Stimulated activated CD8-positive, alpha-beta memory T cell treated with anti-CD3 and anti-CD28 coated beads, Interleukin-7, amount 100 ng/mL, for 4 hours (primary cell): ENCODE data around the gene PNPLA7.
"Not testable (repeated sequence)": the region's sequence is repeated elsewhere in the genome, so short reads cannot be mapped to it uniquely, and the experiment has no call there.

Source experiments
- DNase-seq, 2 donors: peaks; one replicate each; pipeline ENCODE4 v3.0.0-alpha.2; 2020; ENCODE audit warnings: low read depth in 2 of 2

Gene PNPLA7

GRCh38 chr9:137550231-137550621 lies at the start of gene PNPLA7:
Gene PNPLA7 (minus strand): TSS chr9:137550402. CDS start chr9:137550197, 205 bp downstream.
- no peak for DNase-seq

DNA sequence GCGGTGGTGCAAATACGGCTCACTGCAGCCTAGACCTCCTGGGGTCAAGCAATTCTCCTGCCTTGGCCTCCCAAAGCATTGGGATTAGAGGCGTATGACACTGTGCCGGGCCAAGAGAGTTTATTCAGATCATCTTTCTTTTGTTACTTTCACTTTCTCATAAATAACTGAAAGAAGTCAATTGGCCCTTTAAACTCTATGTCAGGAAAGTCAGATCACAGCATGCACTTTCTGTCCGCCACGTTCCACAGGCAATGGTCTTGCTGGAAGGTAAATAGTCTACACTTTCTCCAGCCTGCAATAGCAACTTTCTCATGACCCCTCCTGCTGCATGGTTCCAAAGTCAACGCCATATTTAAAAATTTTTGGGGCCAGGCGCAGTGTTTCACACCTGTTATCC lies 48.7 kb upstream of the PNPLA7 start:
- DNase-seq, result no peak

DNA sequence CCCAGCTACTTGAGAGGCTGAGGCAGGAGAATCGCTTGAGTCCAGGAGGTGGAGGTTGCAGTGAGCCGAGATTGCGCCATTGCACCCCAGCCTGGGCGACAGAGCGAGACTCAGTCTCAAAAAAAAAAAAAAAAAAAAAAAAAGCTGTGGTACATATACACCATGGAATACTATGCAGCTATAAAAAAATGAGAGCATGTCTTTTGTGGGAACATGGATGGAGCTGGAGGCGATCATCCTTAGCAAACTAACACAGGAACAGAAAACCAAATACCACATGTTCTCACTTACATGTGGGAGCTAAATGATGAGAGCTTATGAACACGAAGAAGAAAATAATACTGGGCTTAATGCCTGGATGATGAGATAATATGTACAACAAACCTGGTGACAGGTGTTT lies 46.4 kb upstream of the PNPLA7 start:
- not testable (repeated sequence) for DNase-seq

DNA sequence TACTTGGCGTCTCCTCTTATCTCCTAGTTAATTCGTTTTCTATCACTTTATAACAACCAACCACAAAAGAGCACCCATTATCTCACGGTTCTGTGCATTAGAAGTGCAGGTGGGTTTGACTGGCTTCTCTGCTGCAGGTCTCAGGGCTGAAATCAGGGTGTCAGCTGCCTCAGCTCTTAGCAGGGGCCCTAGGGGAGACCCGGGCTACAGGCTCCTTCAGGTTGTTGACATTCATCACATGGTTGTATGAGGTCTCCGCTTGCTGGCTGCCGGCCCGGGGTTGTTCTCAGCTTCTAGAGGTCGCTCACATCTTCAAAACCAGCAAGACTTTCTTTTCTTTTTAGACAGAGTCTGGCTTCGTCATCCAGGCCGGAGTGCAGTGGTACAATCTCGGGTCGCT lies 43.0 kb upstream of the PNPLA7 start:
- no peak for DNase-seq

GRCh38 chr9:137592767-137593166 lies 42.6 kb upstream of the PNPLA7 start:
- no peak for DNase-seq

DNA sequence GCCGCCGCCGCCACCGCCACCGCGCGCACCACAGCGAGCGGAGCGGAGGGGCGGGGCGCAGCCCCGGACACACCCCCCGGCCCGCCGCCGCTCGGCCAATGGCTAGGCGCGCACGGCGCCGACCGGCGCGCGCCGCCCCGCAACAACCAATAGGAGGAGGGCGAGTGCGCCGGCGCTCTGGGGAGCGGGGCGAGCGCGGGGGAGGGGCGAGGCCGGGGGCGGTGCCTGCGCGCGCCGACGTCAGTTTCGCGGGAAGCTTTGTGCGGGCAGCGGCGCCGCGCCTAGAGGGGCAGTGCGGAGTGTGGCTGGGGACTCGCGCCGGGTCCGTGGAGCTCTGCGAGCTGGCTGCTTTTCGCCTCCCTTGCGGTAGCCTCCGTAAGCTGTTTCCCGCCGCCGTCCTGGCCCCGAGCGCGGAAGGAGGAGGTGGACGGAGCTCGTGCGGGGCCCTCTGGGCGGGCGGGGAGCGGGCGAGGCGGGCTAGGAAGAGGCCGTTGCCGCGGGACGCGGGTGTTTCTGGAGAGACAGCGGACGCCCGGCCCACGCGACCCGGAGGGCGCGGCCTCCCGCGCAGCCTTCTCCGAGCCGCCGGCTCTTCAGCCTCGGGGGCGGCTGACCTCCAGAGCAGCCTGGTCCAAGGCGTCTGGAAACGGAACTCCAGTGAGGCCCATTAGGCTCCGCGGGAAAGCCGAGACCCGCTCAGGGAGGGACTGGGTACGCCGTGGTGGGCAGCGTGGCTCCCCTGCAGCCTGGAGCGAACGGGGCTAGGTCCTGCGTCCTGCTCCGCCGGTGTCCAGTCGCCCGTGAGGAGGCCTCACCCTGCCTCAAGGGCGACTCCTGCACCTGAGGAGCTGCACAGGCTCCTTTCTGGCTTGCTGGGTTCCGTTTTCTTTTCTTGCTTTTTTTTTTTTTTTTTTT lies 40.5 kb upstream of the PNPLA7 start, which contains the start of gene ZMYND19:
TSS of gene ZMYND19 (minus strand) at position 44 of the 915 bp plus-strand sequence. CDS start 249 bp downstream, outside the sequence.
- peak; percentile 67 to 88 for DNase-seq

DNA sequence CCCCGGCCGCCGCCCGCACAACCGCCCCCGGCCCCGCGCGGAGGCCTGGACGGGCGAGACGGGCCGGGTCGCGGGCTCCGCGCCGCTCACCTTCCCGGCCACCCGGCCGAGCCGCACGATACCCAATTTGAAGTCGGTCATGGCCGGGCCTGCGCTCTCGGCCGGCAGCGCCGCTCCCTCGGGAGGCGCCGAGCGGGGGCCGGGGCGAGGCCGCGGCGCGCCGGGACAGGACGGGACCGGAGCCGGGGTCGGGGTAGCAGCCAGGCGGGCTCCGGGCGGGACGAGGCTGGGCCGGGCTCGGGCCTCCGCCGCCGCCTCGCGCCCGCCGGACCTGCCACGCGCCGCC lies 39.9 kb upstream of the PNPLA7 start:
- DNase-seq, result no peak

GRCh38 chr9:137589441-137590122 lies 39.4 kb upstream of the PNPLA7 start:
- no peak for DNase-seq

DNA sequence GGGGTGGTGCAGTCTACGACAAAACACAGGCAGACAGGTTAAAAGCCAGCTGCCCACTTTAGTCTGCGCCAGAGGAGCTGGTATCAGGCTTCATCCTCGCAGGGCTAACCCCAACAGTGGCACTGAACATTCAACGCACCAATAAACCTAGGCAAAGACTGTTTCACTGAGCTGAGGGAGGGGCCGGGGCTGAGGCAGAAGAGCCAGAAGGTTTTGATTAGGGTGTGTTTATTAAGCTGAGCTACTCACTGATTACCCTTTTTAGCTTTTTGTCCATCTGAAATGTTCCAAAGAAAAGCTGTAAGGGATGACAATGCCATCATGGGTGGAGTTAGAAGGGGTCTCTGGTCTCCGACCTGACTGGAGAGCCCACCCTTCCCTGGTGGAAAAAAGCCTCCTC lies 38.7 kb upstream of the PNPLA7 start:
- no peak for DNase-seq

GRCh38 chr9:137588311-137588710 lies 38.1 kb upstream of the PNPLA7 start:
- no peak for DNase-seq

DNA sequence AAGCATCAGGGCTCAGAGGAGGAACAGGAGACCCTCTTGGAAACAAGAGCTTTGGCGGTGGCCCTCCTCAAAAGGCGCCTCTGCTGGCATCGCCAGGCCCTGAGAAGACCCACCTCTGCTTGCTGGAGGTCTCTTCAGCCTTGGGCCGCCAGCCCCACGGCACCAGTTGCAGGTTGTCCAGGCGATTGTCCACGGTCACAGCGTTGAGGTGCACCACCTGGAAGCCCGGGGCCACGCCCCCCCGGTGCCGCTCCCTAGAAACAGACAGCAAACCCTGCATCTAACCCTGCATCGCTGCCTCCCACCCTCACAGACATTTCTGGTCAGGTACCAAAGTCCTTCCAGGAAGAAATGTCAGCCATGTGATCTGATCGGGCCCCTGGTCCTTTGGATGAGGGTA lies 36.7 kb upstream of the PNPLA7 start:
- DNase-seq, result no peak

DNA sequence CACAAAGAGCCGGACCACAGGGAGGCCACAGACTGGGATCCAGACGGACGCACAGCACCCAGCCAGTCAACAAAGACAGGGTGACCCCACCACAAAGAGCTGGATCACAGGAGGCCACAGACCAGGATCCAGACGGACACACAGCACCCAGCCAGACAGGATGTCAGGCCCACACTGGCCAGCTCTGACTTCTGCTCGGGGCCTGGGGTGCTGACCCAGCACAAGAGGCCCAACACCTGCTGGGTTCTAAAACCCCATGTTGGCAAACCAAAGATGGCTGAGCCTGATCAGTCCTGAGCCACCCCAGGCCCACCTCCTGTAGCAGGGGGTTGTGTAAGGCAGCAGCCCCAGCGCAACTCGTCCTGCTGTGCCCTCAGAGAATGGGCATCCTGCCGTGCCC lies 33.8 kb upstream of the PNPLA7 start:
- no peak for DNase-seq

DNA sequence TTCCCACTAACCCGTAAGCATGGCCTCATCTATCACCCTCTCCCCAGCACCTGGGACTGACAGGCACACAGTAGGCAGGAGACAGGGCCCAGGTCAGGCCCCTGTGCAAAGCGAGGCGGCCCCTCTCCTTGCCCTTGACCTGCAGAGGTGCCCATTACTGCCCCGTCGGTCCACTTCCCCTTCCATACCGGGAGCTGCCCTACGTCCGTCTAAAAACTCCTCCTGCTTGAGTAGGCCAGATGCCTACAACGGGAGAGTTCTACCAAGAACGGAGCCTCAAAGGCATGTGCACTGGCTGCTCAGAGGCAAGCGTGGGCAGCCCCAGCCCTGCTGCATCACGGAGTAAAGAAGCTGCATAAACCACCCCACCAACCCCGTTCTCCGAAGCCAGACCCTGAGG lies 33.1 kb upstream of the PNPLA7 start:
- DNase-seq, result no peak

GRCh38 chr9:137582286-137582860 lies 32.2 kb upstream of the PNPLA7 start:
- no peak for DNase-seq

DNA sequence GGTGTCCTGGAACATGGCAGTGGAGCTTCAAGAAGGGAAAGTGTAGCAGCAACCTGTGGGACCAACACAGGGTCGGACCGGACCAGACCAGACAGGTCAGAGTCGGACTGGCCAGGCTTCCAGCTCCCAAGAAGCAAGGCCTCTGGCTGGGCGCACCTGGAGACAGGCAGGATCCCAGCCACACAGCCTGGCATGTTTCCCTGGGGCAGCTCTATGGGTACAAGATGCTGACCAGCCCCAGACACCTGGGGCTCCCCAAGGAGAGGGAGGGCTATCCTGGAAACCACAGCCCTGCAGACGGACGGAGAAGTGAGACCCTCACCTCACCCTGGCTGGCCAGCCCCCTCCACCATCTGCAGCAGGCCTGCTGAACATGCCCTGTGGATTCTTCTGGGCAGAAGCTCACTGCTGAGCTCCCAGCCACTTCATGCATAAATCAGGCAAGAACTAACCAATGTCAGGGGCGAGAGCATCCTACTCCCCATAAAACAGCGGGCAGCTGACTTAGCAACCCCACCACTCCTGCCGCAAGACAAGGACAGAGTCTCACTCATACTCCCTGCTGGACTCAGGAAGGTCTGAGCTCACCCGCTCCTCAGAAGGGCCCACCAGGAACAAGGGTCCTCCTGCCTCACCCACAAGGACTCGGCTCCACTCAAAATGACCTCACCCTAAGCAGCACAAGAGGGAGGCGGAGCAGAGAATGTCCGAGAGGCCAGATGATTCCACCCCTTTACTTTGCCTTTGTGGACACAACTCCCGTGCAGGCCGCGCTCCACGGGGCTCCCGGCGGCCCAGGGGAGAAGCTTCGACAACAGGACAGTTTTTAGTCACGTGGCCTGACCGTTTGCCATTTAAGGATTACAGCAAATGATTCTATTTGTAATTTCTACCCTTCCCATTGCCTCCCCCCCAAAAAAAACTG lies 31.4 kb upstream of the PNPLA7 start:
- no peak for DNase-seq

DNA sequence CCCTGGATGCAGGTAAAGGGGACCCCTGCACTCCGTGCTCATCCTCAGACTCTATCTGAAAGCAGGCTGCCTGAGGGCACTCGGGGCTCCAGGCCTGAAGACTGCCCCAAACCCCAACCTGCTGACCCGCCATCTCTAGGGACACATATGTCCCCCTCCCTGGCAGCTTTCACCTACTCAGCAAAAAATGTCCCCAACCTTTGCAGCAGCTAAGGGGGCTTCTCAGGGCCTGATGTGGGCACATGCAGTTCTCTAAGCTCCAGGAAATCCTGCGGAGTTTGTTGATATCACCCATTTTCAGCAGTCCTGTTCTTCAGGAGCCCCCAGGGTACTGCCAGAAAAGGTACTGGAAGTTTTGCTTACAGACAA lies 30.7 kb upstream of the PNPLA7 start:
- no peak for DNase-seq

DNA sequence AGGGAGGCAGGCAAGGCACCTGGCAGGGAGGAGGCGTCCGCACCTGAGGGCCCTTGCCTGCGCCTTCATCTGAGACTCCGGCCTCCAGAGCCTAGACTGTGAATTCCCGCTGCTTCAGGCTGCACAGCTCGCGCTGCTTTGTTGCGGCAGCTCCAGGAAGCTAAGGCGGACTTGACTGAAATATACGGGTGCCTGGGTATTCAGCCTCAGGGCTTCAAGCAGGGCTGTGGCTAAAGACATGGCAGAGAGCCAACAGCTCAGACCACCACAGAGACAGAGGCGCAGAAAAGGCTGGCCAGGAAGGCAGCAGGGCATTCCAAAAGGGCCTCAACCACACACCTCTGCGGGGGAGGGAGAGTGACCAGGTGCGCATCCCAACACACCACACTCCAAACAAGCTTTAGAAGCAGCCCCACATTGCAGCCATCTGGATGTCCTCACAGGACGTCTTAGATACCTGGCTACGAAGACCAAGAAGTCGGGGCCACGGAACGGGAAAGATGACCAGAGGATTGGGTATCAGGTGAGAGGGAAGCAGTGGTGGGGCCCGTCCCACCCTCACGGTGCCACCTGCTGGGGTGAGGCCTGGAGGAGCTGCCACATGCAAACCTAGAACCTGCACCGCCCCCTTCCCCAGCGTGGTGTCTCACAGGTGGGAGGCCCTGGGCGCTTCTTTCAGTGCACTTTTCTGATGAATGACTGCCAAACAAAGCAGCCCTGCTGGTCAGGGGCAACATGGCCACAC lies 30.2 kb upstream of the PNPLA7 start:
- no peak for DNase-seq

DNA sequence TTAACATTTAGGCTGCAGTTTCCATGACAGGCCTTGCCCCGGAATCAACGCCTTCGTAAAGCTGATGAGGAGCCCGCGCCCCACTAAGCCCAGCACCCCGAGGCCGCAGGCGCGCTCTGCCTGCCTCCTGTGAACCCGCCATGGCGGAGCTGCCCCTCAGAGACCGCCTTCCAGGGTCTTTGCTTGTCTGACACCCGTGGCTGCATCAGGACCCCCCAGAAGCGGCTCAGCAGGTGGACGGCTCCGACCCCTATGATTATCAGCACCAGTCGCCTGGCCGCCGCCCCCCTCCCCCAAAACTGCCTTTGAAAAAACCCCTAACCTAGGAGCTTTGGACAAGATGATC lies 29.0 kb upstream of the PNPLA7 start:
- DNase-seq, result no peak

DNA sequence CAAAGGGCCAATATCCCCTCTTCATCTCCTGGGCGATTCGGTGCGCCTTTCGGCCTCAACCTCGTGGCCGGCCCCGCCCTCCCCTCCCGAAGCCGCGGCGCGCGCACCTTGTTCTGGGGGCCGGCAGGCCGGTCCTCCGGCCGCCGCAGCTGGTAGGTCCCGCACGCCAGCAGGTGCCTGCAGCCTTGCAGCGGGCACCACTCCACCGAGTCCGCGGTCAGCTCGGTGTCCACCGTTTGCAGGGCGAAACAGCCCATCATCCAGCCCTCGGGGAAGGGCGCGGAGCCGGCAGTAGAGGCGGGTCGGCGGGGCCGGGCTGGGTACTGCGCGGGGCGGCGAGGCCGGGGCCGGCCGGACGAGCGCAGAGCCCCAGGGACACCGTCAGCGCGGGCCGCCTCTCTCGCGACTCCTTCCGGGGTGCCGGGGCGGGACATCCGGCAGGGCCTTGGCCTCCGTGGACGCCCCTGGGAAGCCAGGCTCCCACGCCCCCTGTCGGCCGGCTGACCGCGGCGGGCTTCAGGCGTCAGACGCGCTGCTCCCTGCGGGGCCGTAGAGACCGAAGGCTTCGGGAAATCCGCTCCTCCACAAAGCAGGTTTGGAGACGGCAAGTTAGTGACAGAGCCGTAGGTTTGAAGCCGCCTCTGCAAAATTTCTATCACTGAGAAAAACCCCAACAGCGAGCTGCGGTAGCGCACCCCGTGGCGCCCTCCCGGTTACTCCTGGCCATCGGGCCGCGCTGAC lies 28.5 kb upstream of the PNPLA7 start, which contains the start of gene DPH7:
TSS of gene DPH7 (minus strand) at position 408 of the 741 bp plus-strand sequence. CDS start at position 260, 148 bp downstream.
- peak; percentile 83 to 92 for DNase-seq

- no peak for DNase-seq
Measured at GRCh38 chr9:137575716-137576411, 25.7 kb upstream of the PNPLA7 start.
